Neural progenitor cell (in vitro differentiated cells): Measurements from ENCODE around the gene SNAP29.

Source experiments
- EZH2 ChIP-seq: fragments of 200-600 bp; sonication (generic); IDR thresholded peaks from 2 replicates; pipeline ENCODE4 v1.6.1; 2017; ENCODE audit warnings: antibody characterized with exemption, mild to moderate bottlenecking, moderate library complexity
- EZH2phosphoT487 ChIP-seq: fragments of 200-600 bp; sonication (generic); IDR thresholded peaks from 2 replicates; pipeline ENCODE4 v1.6.1; 2017; ENCODE audit warnings: antibody characterized with exemption
- TF ChIP-seq, protein P1 (sequence below): fragments of 200-600 bp; sonication (generic); IDR thresholded peaks from 2 replicates; pipeline ENCODE4 v1.5.1; 2017; ENCODE audit warnings: antibody characterized with exemption, mild to moderate bottlenecking

DNA sequence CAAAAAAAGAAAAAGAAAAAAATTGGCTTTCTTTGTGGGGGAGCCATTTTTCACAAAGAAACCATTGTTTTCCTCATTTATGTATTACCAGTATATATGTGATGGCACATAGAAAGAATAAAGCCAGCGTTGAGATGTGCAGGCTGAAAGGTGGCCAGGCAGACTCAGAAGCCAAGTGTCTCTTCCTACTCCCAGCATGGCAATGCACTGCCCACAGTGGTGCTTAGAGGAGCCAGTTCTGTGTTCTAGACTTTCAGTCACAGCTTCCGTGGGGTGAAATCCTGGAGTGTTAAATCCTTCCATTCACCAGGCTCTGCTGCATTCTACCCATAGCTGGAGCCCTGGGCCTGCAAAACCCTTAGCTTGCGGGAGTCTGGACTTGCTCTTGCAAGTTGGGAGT, 18.9 kb downstream of the SNAP29 start:
- TF ChIP-seq, protein P1, sequence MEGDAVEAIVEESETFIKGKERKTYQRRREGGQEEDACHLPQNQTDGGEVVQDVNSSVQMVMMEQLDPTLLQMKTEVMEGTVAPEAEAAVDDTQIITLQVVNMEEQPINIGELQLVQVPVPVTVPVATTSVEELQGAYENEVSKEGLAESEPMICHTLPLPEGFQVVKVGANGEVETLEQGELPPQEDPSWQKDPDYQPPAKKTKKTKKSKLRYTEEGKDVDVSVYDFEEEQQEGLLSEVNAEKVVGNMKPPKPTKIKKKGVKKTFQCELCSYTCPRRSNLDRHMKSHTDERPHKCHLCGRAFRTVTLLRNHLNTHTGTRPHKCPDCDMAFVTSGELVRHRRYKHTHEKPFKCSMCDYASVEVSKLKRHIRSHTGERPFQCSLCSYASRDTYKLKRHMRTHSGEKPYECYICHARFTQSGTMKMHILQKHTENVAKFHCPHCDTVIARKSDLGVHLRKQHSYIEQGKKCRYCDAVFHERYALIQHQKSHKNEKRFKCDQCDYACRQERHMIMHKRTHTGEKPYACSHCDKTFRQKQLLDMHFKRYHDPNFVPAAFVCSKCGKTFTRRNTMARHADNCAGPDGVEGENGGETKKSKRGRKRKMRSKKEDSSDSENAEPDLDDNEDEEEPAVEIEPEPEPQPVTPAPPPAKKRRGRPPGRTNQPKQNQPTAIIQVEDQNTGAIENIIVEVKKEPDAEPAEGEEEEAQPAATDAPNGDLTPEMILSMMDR = no peak
- TF ChIP-seq EZH2phosphoT487 (no peak), EZH2 (no peak)
